Right hindlimb (tissue), 1 donor: Measurements from ENCODE around the gene VARS1.
A peak's percentile ranks its signal among the peaks of the same experiment; 100 is the strongest.
"Not testable (repeated sequence)": the region's sequence is repeated elsewhere in the genome, so short reads cannot be mapped to it uniquely, and the experiment has no call there.

Experiments used
- DNase-seq: peaks from one replicate; pipeline ENCODE4 v3.0.0-alpha.2; 2018

Gene VARS1

GRCh38 chr6:31795616-31796298 lies at the start of gene VARS1:
VARS1 (minus strand) TSS chr6:31795752; CDS start chr6:31795217, 535 bp downstream.
- DNase-seq: peak; percentile 90

GRCh38 chr6:31844507-31844906 lies 49.0 kb upstream of the VARS1 start:
- no peak for DNase-seq

DNA sequence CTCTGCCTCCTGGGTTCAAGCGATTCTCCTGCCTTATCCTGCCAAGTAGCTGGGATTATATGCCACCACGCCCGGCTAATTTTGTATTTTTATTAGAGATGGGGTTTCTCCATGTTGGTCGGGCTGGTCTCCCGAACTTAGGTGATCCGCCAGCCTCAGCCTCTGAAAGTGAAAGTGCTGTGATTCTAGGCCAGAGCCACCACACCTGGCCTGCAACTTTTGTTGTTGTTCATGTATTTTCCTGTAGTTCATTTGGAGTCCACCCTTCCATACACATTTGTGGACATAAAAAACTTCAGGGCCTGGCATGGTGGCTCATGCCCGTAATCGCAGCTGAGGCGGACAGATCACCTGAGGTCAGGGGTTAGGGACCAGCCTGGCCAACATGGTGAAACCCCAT lies 46.5 kb upstream of the VARS1 start:
- DNase-seq: no peak

DNA sequence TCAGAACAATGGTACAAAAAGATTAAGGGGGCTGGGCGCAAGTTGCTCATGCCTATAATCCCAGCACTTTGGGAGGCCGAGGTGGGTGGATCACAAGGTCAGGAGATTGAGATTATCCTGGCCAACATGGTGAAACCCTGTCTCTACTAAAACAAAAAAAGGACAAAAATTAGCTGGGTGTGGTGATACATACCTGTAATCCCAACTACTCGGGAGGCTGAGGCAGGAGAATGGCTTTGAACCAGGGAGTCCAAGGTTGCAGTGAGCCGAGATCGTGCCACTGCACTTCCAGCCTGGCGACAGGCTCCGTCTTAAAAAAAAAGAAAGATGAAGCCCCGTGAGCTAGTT lies 44.2 kb upstream of the VARS1 start:
- DNase-seq: not testable (repeated sequence)

DNA sequence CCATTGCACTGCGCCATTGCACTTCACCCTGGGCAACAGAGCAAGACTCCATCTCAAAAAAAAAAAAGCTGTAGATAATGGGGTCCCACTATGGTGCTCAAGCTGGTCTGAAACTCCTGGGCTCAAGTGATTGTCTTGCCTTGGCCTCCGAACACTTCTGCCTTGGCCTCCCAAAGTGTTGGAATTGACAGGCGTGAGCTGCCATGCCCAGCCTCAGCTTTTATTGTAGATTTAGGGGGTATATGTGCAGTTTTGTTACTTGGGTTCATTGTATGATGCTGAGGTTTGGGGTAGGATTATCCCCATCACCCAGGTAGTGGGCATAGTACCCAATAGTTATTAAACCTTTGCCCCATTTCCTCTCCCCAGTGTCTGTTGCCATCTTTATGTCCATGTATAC lies 43.4 kb upstream of the VARS1 start:
- no peak for DNase-seq

GRCh38 chr6:31838114-31838553 lies 42.6 kb upstream of the VARS1 start:
- DNase-seq: not testable (repeated sequence)

- no peak for DNase-seq
Measured at GRCh38 chr6:31837369-31838113, 42.0 kb upstream of the VARS1 start.

DNA sequence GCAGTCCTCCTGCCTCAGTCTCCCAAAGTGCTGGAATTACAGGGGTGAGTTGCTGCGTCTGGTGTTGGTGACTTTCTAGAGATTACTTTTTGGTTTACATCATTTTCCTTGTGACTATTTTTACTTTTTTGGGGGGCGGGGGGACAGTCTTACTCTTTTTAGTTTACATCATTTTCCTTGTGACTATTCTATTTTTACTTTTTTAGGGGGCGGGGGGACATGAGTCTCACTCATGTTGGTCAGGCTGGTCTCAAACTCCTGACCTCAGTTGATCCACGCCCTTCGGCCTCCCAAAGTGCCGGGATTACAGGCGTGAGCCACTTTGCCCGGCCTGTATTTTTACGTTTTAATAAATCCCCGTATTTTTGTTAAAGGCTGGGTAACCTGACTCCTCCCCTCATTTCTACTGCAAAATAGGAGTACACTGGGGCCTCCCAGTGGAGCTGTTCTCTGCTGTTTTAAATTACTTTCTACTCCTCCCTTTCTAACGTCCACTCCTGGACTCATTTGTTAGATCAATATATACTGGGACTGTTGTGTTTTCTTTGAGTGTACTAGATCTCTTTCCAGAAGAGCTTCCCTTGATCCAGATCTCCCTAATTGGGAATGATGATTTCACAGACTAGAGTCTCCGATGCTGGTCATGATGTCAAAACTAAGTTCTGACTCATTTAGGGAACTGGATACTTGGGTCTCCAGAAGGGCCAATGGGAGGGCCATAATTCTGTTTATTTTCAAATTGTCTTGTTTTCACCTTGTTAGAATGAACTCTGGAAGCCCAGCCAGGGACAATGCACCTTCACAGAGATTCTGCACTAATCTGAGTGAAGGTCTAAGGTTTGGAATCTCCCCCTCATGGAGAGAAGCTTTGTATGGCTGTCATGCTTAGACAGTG lies 41.2 kb upstream of the VARS1 start:
- DNase-seq: no peak

- DNase-seq: no peak
Measured at GRCh38 chr6:31836047-31836473, 40.5 kb upstream of the VARS1 start.

DNA sequence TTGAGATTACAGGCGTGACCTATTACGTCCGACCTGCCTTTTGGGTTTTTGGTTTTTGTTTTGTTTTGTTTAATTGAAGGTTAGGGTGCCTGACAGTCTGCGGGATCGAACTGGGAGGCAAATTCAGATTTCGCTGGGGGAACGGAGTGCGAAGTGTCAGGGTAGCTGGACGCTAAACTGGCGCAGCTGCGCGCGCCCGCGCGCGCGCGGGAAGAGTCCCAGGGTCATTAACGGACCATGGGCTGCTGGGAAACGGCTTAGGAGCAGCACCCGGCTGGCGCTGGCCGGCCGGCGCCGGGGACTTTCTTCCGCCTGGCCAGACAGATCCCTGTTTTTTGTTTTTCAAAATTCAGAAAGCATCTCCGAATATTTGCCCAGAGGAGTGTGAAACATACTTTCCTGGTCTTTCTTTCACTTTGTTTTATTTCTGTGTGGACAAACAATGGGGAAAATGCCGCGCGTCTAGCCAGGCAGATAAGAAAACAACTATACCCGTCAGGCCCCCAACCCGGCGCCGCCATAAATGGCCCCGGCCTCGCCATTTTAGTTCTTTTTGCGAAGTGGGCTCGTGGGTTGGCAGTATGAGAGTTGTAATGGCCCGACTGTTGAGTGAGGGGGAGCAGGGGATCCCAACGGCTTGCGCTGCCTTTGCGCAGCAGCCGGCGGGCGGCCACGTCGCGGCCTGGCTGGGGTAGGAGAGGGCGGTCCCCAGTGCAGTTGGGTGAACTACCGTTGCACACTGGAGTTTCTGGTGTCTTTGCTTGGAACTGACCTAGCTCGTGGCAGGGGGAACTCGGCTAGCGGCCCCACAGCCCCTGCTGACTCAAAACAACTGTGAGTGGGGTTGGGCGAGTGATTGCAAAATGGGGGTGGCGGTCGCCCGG lies 39.1 kb upstream of the VARS1 start:
- peak; percentile 94 for DNase-seq

DNA sequence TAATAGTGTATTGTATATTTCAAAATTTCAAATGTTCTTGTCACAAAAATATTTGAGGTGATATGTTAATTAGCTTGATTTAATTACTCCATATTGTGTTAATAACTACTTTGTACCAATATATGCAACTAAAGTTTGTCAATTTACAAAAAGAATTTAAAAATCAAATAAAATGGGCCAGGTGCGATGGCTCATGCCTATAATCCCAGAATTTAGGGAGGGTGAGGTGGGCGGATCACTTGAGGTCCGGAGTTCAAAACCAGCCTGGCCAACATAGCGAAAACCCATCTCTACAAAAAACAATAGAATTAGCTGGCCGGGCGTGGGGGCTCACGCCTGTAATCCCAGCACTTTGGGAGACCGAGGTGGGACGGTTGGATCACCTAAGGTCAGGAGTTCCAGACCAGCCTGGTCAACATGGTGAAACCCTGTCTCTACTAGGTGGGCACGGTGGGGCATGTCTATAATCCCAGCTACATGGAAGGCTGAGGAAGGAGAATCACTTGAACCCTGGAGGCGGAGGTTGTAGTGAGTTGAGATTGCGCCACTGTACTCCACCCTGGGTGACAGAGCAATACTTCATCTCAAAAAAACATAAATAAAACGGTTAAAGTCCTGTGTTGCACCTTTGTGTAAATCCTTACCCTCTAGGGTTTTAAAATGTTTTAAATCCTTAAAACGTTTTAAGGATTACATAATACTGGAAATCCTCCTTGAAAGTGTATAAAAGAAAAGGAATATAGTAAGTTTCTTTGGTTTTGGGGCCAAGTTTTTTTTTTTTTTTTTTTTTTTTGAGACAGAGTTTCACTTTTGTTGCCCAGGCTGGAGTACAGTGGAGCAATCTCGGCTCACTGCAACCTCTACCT lies 36.0 kb upstream of the VARS1 start:
- DNase-seq: no peak

- no peak for DNase-seq
Measured at GRCh38 chr6:31830886-31831335, 35.4 kb upstream of the VARS1 start.

DNA sequence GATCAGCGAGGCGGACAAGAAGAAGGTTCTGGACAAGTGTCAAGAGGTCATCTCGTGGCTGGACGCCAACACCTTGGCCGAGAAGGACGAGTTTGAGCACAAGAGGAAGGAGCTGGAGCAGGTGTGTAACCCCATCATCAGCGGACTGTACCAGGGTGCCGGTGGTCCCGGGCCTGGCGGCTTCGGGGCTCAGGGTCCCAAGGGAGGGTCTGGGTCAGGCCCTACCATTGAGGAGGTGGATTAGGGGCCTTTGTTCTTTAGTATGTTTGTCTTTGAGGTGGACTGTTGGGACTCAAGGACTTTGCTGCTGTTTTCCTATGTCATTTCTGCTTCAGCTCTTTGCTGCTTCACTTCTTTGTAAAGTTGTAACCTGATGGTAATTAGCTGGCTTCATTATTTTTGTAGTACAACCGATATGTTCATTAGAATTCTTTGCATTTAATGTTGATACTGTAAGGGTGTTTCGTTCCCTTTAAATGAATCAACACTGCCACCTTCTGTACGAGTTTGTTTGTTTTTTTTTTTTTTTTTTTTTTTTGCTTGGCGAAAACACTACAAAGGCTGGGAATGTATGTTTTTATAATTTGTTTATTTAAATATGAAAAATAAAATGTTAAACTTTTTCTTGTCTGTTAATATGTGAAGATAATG lies 34.2 kb upstream of the VARS1 start:
- no peak for DNase-seq

- DNase-seq: peak; percentile 99
Measured at GRCh38 chr6:31827286-31828079, 31.9 kb upstream of the VARS1 start, which contains the start of gene HSPA1B. HSPA1B (plus strand) TSS chr6:31827738; CDS start chr6:31827951, 213 bp downstream.

DNA sequence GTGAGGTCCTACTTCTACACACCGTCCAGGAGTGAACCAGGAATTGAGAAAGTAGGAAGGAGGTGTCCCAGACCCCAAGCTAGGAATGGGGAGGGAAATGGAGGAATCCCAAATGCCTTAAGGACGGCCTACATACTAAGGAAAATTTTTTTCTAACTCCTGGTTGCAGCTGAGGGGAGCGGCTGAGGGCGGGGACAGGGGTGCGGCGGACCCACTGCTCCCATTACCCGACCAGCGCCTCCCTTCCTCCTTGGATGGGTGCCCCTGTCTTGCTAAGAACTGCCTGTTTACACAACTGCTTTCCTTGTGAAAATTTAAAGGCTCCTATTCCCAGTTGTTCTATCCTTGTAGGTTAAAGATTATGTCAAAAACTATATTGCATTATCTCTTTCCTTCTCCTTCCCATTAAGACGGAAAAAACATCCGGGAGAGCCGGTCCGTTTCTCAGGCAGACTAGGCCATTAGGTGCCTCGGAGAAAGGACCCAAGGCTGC lies 31.3 kb upstream of the VARS1 start:
- peak; percentile 94 for DNase-seq

DNA sequence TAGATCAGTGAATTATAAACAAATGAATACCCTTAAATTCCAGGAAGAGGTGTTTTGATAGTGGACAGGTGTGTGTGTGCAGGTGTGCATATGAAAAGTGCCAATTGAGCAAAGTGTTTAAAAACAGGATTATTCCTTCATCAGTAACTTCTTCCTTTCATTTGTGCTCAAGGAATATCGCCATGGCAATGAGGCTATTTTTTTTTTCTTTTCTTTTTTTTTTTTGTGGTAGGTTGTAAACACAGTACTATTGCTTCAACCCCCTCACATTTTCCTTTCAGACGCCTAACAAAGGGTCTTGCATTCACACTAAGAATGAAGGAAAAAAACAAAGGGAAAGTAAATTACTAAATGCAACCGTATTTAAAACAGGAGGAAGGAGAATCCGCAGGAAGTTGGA lies 30.0 kb upstream of the VARS1 start:
- no peak for DNase-seq

DNA sequence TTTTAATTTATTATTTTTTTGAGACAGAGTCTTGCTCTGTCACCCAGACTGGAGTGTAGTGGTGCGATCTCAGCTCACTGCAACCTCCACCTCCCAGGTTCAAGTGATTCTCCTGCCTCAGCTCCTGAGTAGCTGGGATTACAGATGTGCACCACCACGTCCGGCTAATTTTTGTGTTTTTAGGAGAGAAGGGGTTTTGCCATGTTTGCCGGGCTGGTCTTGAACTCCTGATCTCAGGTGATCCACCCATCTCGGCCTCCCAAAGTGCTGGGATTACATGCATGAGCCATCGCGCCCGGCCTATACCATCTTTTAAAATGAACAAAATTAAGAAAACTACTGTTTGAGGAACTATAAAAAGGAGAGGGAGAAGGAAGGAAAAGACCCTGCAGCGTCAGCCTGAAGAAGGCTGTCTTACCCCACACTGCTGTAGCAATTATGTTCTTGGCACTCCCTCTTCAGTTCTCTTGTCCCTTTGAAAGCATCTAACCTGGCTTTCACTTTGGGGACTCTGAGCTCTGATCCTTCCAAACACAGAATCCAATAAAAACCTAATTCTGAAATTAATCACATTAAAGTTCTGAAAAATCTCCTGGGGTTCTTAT lies 28.1 kb upstream of the VARS1 start:
- not testable (repeated sequence) for DNase-seq

DNA sequence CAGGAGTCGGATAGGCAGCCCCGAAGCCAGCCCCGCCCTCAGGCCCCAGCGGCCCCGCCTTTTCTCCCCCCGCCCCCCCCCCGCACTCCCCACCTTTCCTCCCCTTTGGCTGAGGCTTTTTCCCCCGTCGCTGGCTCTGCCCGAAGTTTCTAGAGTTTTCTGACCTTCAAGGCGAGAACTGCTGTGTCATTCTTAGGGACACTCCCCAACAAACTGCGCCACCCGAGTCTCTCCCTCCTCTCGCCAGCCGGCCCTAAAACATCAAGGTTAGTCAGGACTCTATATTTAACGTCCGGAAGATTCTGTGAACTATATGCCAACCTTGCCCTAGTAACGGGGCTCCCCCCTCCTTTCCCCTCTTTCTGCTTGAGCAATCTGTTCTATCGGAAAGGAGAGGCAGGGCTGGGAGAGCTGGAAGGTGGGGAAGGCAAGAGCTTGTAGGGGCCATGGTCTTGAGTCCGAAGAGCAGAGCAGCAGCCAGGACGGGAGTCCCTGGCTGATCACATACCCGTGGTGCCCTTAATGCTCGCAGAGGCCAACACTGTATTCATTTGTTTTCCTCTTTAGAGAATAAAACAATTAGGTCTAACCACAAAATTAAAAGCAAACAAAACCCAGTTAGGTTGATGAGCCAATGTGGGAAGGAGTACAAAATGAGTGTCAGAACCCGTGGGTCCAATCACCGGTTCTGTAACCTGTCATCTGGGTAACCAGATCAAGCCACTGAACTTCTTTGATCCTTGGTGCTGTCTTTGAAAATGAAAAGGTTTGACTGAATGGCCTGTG lies 26.7 kb upstream of the VARS1 start:
- DNase-seq: peak; percentile 89
